H1 (cell line): ENCODE data around the gene RALY. TPM values are rescaled to one million over a fixed set of nuclear protein-coding genes. Genes with fewer than 3 reads are reported as not detected.

Experiments used
- CTCF ChIA-PET: fragments of 300-600 bp; sonication (Branson Sonifier 250); formaldehyde crosslinking; loops from one replicate; lab custom pipeline; 2021; ENCODE audit not compliant: partially characterized antibody; lab: Charles Lee
- POLR2A ChIA-PET: fragments of 300-600 bp; sonication (Branson Sonifier 250); formaldehyde crosslinking; loops from one replicate; lab custom pipeline; 2021; ENCODE audit warnings: inconsistent platforms; ENCODE audit not compliant: partially characterized antibody; lab: Charles Lee
- DNase-seq, 2 experiments: peaks; one replicate each; pipeline versions ENCODE4 v3.0.0 to v3.0.0-alpha.2; 2010 to 2022; ENCODE audit warnings: low spot score in 2 of 2, low read depth in 1 of 2, mixed read lengths in 1 of 2
- FAIRE-seq: peaks from 2 replicates; lab custom pipeline; 2011; peaks lifted over from hg19 to GRCh38; lab: Jason Lieb, UNC
- H2AFZ ChIP-seq: 2 replicates; pipeline ENCODE4 v1.8.1; 2012; ENCODE audit warnings: low read length, inconsistent platforms
- H2AK5ac ChIP-seq: 2 replicates; pipeline ENCODE4 v1.6.1; 2013; ENCODE audit warnings: low read depth, low read length
- H2BK120ac ChIP-seq: replicated peaks from 2 replicates; pipeline ENCODE3; 2013; ENCODE audit warnings: low read depth, low read length, inconsistent platforms
- H2BK12ac ChIP-seq: 2 replicates; pipeline ENCODE4 v1.6.1; 2013; ENCODE audit warnings: low read depth, low read length
- H2BK15ac ChIP-seq: 2 replicates; pipeline ENCODE4 v1.6.1; 2013; ENCODE audit warnings: low read length
- H2BK20ac ChIP-seq: 2 replicates; pipeline ENCODE4 v1.6.1; 2013; ENCODE audit warnings: low read length
- H2BK5ac ChIP-seq: 2 replicates; pipeline ENCODE4 v1.6.1; 2013; ENCODE audit warnings: low read depth, low read length
- H3K14ac ChIP-seq: 2 replicates; pipeline ENCODE4 v1.6.1; 2013; ENCODE audit warnings: inconsistent platforms; ENCODE audit not compliant: insufficient read length
- H3K18ac ChIP-seq: 2 replicates; pipeline ENCODE4 v1.6.1; 2013; ENCODE audit warnings: low read length; ENCODE audit errors: extremely low read depth
- H3K23ac ChIP-seq: 2 replicates; pipeline ENCODE4 v1.6.1; 2013; ENCODE audit warnings: inconsistent platforms; ENCODE audit not compliant: insufficient read length
- H3K23me2 ChIP-seq: 2 replicates; pipeline ENCODE4 v1.6.1; 2013; ENCODE audit warnings: low read depth, low read length
- H3K27ac ChIP-seq: 2 replicates; pipeline ENCODE4 v1.6.1; 2011; ENCODE audit warnings: low read depth, low read length, inconsistent platforms
- H3K27me3 ChIP-seq, 4 experiments: replicated peaks in 1 of 4; 1 replicate in 1 of 4; 2 replicates in 3 of 4; pipeline versions ENCODE4 v1.6.1 to v1.8.1; 2011 to 2013; ENCODE audit warnings: low read length in 3 of 4, mild to moderate bottlenecking in 3 of 4, inconsistent platforms in 2 of 4, mixed read lengths in 2 of 4, moderate library complexity in 1 of 4; ENCODE audit not compliant: control insufficient read depth in 3 of 4, insufficient read depth in 3 of 4; ENCODE audit errors: extremely low read depth in 1 of 4
- H3K36me3 ChIP-seq, 4 experiments: 2 replicates each; pipeline versions ENCODE4 v1.6.1 to v1.8.1; 2011 to 2013; ENCODE audit warnings: mild to moderate bottlenecking in 4 of 4, low read length in 3 of 4, moderate library complexity in 2 of 4, control low read depth in 1 of 4, inconsistent platforms in 1 of 4; ENCODE audit not compliant: insufficient read depth in 4 of 4, control insufficient read depth in 2 of 4
- H3K4ac ChIP-seq: replicated peaks from 2 replicates; pipeline ENCODE3; 2013; ENCODE audit warnings: low read length, low read depth, mixed read lengths, inconsistent platforms; ENCODE audit not compliant: insufficient read length
- H3K4me1 ChIP-seq, 4 experiments: replicated peaks in 1 of 4; 1 replicate in 1 of 4; 2 replicates in 3 of 4; pipeline versions ENCODE4 v1.6.1 to v1.8.1; 2011 to 2013; ENCODE audit warnings: low read length in 3 of 4, inconsistent platforms in 2 of 4, mixed read lengths in 1 of 4; ENCODE audit not compliant: insufficient read depth in 4 of 4, control insufficient read depth in 3 of 4
- H3K4me2 ChIP-seq, 2 experiments: 2 replicates each; pipeline versions ENCODE4 v1.6.1 to v1.8.1; 2011 to 2013; ENCODE audit warnings: low read depth in 2 of 2, low read length in 2 of 2, control low read depth in 1 of 2, inconsistent platforms in 1 of 2, mild to moderate bottlenecking in 1 of 2; ENCODE audit not compliant: insufficient read depth in 1 of 2
- H3K4me3 ChIP-seq, 4 experiments: fragments of 200-600, 300-600 bp in 1 of 4; sonication (generic), shearing (Covaris generic), sonication (Bioruptor Twin) in 1 of 4; 2 replicates each; pipeline versions ENCODE4 v1.5.1 to v1.8.1; 2011 to 2016; ENCODE audit warnings: low read length in 4 of 4, low read depth in 3 of 4, control low read depth in 2 of 4, inconsistent platforms in 2 of 4, mild to moderate bottlenecking in 2 of 4, mixed read lengths in 1 of 4, moderate library complexity in 1 of 4; ENCODE audit not compliant: insufficient read depth in 2 of 4; ENCODE audit errors: extremely low read depth in 1 of 4
- H3K56ac ChIP-seq: replicated peaks from 2 replicates; pipeline ENCODE3; 2013; ENCODE audit warnings: low read depth, mild to moderate bottlenecking, mixed read lengths, low read length, inconsistent platforms; ENCODE audit not compliant: insufficient read length
- H3K79me1 ChIP-seq: 2 replicates; pipeline ENCODE4 v1.6.1; 2013; ENCODE audit warnings: low read depth, low read length, control low read depth
- H3K79me2 ChIP-seq, 2 experiments: 2 replicates each; pipeline versions ENCODE4 v1.6.1 to v1.8.1; 2012 to 2013; ENCODE audit warnings: low read length in 2 of 2, mild to moderate bottlenecking in 2 of 2, inconsistent platforms in 1 of 2; ENCODE audit not compliant: insufficient read depth in 2 of 2, control insufficient read depth in 1 of 2
- H3K9ac ChIP-seq, 4 experiments: replicated peaks in 1 of 4; 1 replicate in 1 of 4; 2 replicates in 3 of 4; pipeline versions ENCODE4 v1.6.1 to v1.8.1; 2011 to 2013; ENCODE audit warnings: low read depth in 3 of 4, low read length in 3 of 4, control low read depth in 2 of 4, mild to moderate bottlenecking in 2 of 4, moderate library complexity in 2 of 4, inconsistent platforms in 1 of 4; ENCODE audit errors: extremely low read depth in 1 of 4
- H3K9me3 ChIP-seq, 2 experiments: 2 replicates each; pipeline versions ENCODE4 v1.6.1 to v1.8.1; 2012 to 2013; ENCODE audit warnings: mild to moderate bottlenecking in 2 of 2, moderate library complexity in 2 of 2, control low read depth in 1 of 2, inconsistent platforms in 1 of 2, low read depth in 1 of 2, low read length in 1 of 2, mixed read lengths in 1 of 2; ENCODE audit not compliant: insufficient read depth in 2 of 2
- H4K20me1 ChIP-seq, 2 experiments: replicated peaks in 1 of 2; 2 replicates each; pipeline versions ENCODE3 to v1.8.1; 2011 to 2013; ENCODE audit warnings: inconsistent platforms in 2 of 2, low read length in 2 of 2, mild to moderate bottlenecking in 1 of 2; ENCODE audit not compliant: insufficient read depth in 2 of 2, control insufficient read depth in 1 of 2
- H4K5ac ChIP-seq: 2 replicates; pipeline ENCODE4 v1.6.1; 2013; ENCODE audit warnings: low read length, low read depth, mixed read lengths, inconsistent platforms; ENCODE audit not compliant: insufficient read length
- H4K8ac ChIP-seq: 2 replicates; pipeline ENCODE4 v1.8.0; 2013; ENCODE audit warnings: mild to moderate bottlenecking, moderate library complexity, low read length, inconsistent platforms; ENCODE audit not compliant: insufficient read depth; ENCODE audit errors: extremely low read depth
- H4K91ac ChIP-seq: replicated peaks from 2 replicates; pipeline ENCODE3; 2013; ENCODE audit warnings: low read length, mixed read lengths, inconsistent platforms; ENCODE audit not compliant: insufficient read length
- ATF2 ChIP-seq: IDR thresholded peaks from 2 replicates; pipeline ENCODE4 v1.6.1; 2012; ENCODE audit warnings: low read length, inconsistent platforms
- EGR1 ChIP-seq: IDR thresholded peaks from 2 replicates; pipeline ENCODE4 v1.6.1; 2011; ENCODE audit warnings: low read depth, low read length, borderline replicate concordance
- SRF ChIP-seq: IDR thresholded peaks from 2 replicates; pipeline ENCODE4 v1.6.1; 2011; ENCODE audit warnings: mild to moderate bottlenecking, low read depth, low read length, moderate library complexity
- WGBS, 2 experiments: shearing (Covaris generic) in 1 of 2; methylation state at CpG; one replicate each; pipeline versions ENCODE4 v1.1.6 to v1.1.7; 2013 to 2015; ENCODE audit warnings: low lambda C conversion rate in 2 of 2, mixed read lengths in 2 of 2, inconsistent platforms in 1 of 2, low coverage in 1 of 2, missing lambda C conversion rate in 1 of 2; ENCODE audit not compliant: insufficient replicate concordance in 2 of 2, insufficient coverage in 1 of 2, insufficient read length in 1 of 2; ENCODE audit errors: extremely low coverage in 1 of 2, missing lambda C conversion rate in 1 of 2; 5-methylcytosine and 5-hydroxymethylcytosine counted together
- polyA plus RNA-seq, 7 experiments: library from polyadenylated mRNA; depleted of rRNA in 3 of 7; stranded (reverse) in 5 of 7; unstranded in 2 of 7; fragments of >200 nt in 5 of 7; fragments of 200-250 nt in 2 of 7; gene quantifications; 1 replicate in 5 of 7; 2 replicates in 1 of 7; 4 replicates in 1 of 7; pipeline versions ENCODE4 v1.2.1 to v1.2.3, GENCODE V29; 2011 to 2013; ENCODE audit warnings: missing spikeins in 2 of 7, mixed read lengths in 2 of 7
- total RNA-seq: library from RNA; stranded (reverse); fragmentation: NEBNext Ultra II Directional; extraction: Animal tissue kit (Norgen Biotek cat#: 25700); gene quantifications from 2 replicates; pipeline ENCODE4 v1.2.1, GENCODE V29; 2021

The RALY gene
- total and polyA plus RNA-seq, 2 of the 8 experiments (the other 6 are each of a cell fraction or from before 2014, with no cell fraction given), result 133 to 148 TPM

GRCh38 chr20:34006619-34007018 lies 12.9 kb downstream of the RALY start:
- TF ChIP-seq SRF (no peak), EGR1 (no peak), ATF2 (no peak)
- H3K4ac ChIP-seq, result no peak overlapping the region
- no peak overlapping the region for H2AFZ ChIP-seq
- H3K23me2 ChIP-seq, result no peaks in the 10 kb centered on the region
- peaks cover 3 to 83% of the 10 kb centered on the region in 2 experiments; a peak in 3 of 4 replicates for H3K79me2 ChIP-seq
- no peak for FAIRE-seq
- H3K36me3 ChIP-seq, result no peaks in the 10 kb centered on the region; a peak in 1 of 8 replicates
- H2BK20ac ChIP-seq, result no peak overlapping the region
- H3K4me2 ChIP-seq, result no peak overlapping the region
- no peak overlapping the region for H3K4me3 ChIP-seq
- 74% methylated on average over 2 of the region's 2 CpGs; no CpG with 5 or more reads in 1 of the 2 experiments for WGBS, 2 experiments
- H4K8ac ChIP-seq, result no peak overlapping the region
- H3K9ac ChIP-seq, result no peak overlapping the region
- H3K27me3 ChIP-seq, result no peaks in the 10 kb centered on the region
- no peak overlapping the region for H3K27ac ChIP-seq
- H2AK5ac ChIP-seq, result no peak overlapping the region
- DNase-seq, result no peak
- H2BK120ac ChIP-seq, result no peak overlapping the region
- no peaks in the 10 kb centered on the region for H3K9me3 ChIP-seq
- H2BK5ac ChIP-seq, result no peak overlapping the region
- ChIA-PET CTCF (no interaction called here), POLR2A (no interaction called here)
- H3K79me1 ChIP-seq, result peaks cover 7% of the 10 kb centered on the region; the same call in 1 of the 2 replicates
- H2BK12ac ChIP-seq, result no peak overlapping the region
- no peak overlapping the region for H3K18ac ChIP-seq
- no peak overlapping the region for H4K5ac ChIP-seq
- peaks cover 6 to 21% of the 10 kb centered on the region in 2 experiments for H4K20me1 ChIP-seq
- no peak overlapping the region for H3K56ac ChIP-seq
- H4K91ac ChIP-seq, result no peak overlapping the region
- H3K4me1 ChIP-seq, result peaks cover 0 to 15% (median 6%) of the 10 kb centered on the region in 4 experiments; a peak in 5 of 7 replicates
- H2BK15ac ChIP-seq, result no peak overlapping the region
- H3K14ac ChIP-seq, result no peak overlapping the region
- no peak overlapping the region for H3K23ac ChIP-seq
